Left ventricle myocardium inferior (tissue), 1 donor: ENCODE measurements around the gene KCNK2. TPM values are rescaled to one million over a fixed set of nuclear protein-coding genes. Genes with fewer than 3 reads are reported as not detected.

Source experiments
- DNase-seq: peaks from one replicate; pipeline ENCODE4 v3.0.0-alpha.2; 2020
- H3K27ac ChIP-seq: fragments of 200-600 bp; replicated peaks from 2 replicates; pipeline ENCODE4 v1.8.0; 2021
- H3K27me3 ChIP-seq: fragments of 200-600 bp; 2 replicates; pipeline ENCODE4 v1.8.0; 2021; ENCODE audit warnings: low read depth
- H3K36me3 ChIP-seq: fragments of 200-600 bp; 2 replicates; pipeline ENCODE4 v1.8.0; 2021
- H3K4me1 ChIP-seq: fragments of 200-600 bp; 2 replicates; pipeline ENCODE4 v1.8.0; 2021
- H3K4me3 ChIP-seq: fragments of 200-600 bp; 2 replicates; pipeline ENCODE4 v1.8.0; 2021; ENCODE audit warnings: mild to moderate bottlenecking, moderate library complexity
- H3K9me3 ChIP-seq: fragments of 200-600 bp; replicated peaks from 2 replicates; pipeline ENCODE4 v1.8.0; 2021
- CTCF ChIP-seq: fragments of 200-600 bp; IDR thresholded peaks from 2 replicates; pipeline ENCODE4 v1.8.0; 2021; ENCODE audit warnings: antibody characterized with exemption, mild to moderate bottlenecking, borderline replicate concordance
- intact Hi-C: fragments of 100-400 bp; cut with micrococcal nuclease; formaldehyde crosslinking; loops from one replicate; pipeline ENCODE4 v1.11.0; 2022
- total RNA-seq: library from RNA; stranded (reverse); fragmentation: NEBNext Ultra II Directional; extraction: Animal tissue kit (Norgen Biotek cat#: 25700); gene quantifications from one replicate; pipeline ENCODE4 v1.2.1, GENCODE V29; 2021
- donor health status: DM: no; HTN: yes; CAD: no; lungs with severe emphysema.

Gene KCNK2
- total RNA-seq, 1 donor from 2014 or later = 0.08 TPM

- intact Hi-C loops = no loop called here
- TF ChIP-seq CTCF = no peak
- Histone ChIP-seq H3K36me3 (no peaks in the 10 kb centered on the region), H3K4me1 (no peaks in the 10 kb centered on the region), H3K9me3 (no peaks in the 10 kb centered on the region), H3K27ac (no peak overlapping the region), H3K4me3 (no peak overlapping the region), H3K27me3 (peaks cover 27% of the 10 kb centered on the region)
- no peak for DNase-seq
Observed at GRCh38 chr1:215095524-215095923, 13.0 kb downstream of the KCNK2 start.

- no peak for TF ChIP-seq CTCF
- Histone ChIP-seq H3K4me1 (no peaks in the 10 kb centered on the region), H3K36me3 (no peaks in the 10 kb centered on the region), H3K9me3 (peaks cover 9% of the 10 kb centered on the region), H3K27me3 (no peaks in the 10 kb centered on the region), H3K27ac (no peak overlapping the region), H3K4me3 (no peak overlapping the region)
- intact Hi-C loops = no loop called here
- no peak for DNase-seq
Observed at GRCh38 chr1:215101511-215101910, 19.0 kb downstream of the KCNK2 start.

- DNase-seq = no peak
- Histone ChIP-seq H3K36me3 (no peaks in the 10 kb centered on the region), H3K4me3 (no peak overlapping the region), H3K27me3 (no peaks in the 10 kb centered on the region), H3K4me1 (no peaks in the 10 kb centered on the region), H3K9me3 (peaks cover 26% of the 10 kb centered on the region), H3K27ac (no peak overlapping the region)
- no peak for TF ChIP-seq CTCF
- intact Hi-C loops = no loop called here
Observed at GRCh38 chr1:215104283-215104682, 21.7 kb downstream of the KCNK2 start.

GRCh38 chr1:215106067-215106466 is 23.5 kb downstream of the KCNK2 start:
- intact Hi-C loops = no loop called here
- no peaks in the 10 kb centered on the region for H3K27me3 ChIP-seq
- no peak overlapping the region for H3K27ac ChIP-seq
- H3K9me3 ChIP-seq = peaks cover 26% of the 10 kb centered on the region
- no peak overlapping the region for H3K4me3 ChIP-seq
- no peaks in the 10 kb centered on the region for H3K36me3 ChIP-seq
- TF ChIP-seq CTCF = no peak
- H3K4me1 ChIP-seq = no peaks in the 10 kb centered on the region
- DNase-seq = no peak

GRCh38 chr1:215109171-215109570 is 26.6 kb downstream of the KCNK2 start:
- intact Hi-C loops = no loop called here
- no peak overlapping the region for H3K27ac ChIP-seq
- no peaks in the 10 kb centered on the region for H3K4me1 ChIP-seq
- DNase-seq = no peak
- H3K4me3 ChIP-seq = no peak overlapping the region
- no peaks in the 10 kb centered on the region for H3K36me3 ChIP-seq
- H3K9me3 ChIP-seq = peaks cover 26% of the 10 kb centered on the region
- no peak for TF ChIP-seq CTCF
- H3K27me3 ChIP-seq = no peaks in the 10 kb centered on the region

- H3K4me1 ChIP-seq = no peaks in the 10 kb centered on the region
- no peak for TF ChIP-seq CTCF
- no peak overlapping the region for H3K27ac ChIP-seq
- H3K27me3 ChIP-seq = no peaks in the 10 kb centered on the region
- no peaks in the 10 kb centered on the region for H3K36me3 ChIP-seq
- H3K4me3 ChIP-seq = no peak overlapping the region
- no peak for DNase-seq
- intact Hi-C loops = no loop called here
- H3K9me3 ChIP-seq = peaks cover 14% of the 10 kb centered on the region
Observed at GRCh38 chr1:215111916-215112315, 29.4 kb downstream of the KCNK2 start.
